SU-DHL-6 (cell line): ENCODE data around the gene NCKAP5.

Source experiments
- EZH2phosphoT487 ChIP-seq: fragments of 200-600 bp; sonication (generic), shearing (Covaris generic); conservative IDR thresholded peaks from 2 replicates; pipeline ENCODE4 v1.6.1; 2018; ENCODE audit warnings: mild to moderate bottlenecking, antibody characterized with exemption, low read length, moderate library complexity, mixed read lengths
- TF ChIP-seq, protein P1 (sequence below): fragments of 200-600 bp; sonication (generic); IDR thresholded peaks from one replicate; pipeline ENCODE4 v1.5.1; 2017; ENCODE audit warnings: antibody characterized with exemption, mild to moderate bottlenecking, low read length, moderate library complexity; ENCODE audit not compliant: insufficient read depth, poor library complexity, severe bottlenecking

DNA sequence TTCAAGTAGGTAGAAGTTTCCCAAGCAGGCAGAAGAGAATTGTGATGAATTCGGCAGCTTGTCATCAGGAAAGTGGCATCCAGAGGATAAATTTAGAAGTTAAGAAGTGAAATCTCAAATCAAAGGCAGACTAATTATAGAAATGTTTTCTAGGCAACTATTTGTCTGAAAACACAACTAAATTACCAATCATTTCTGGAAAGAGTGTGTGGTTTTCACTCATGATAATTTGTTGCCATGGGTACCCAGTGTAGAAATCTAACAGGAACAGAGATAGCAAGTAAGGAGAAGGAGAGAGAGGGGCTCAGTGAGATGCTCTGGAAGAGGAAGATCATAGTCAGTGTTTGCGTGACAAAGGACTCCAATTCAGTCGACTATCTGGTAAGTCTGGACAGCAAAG, 208.1 kb downstream of the NCKAP5 start:
- TF ChIP-seq, protein P1, sequence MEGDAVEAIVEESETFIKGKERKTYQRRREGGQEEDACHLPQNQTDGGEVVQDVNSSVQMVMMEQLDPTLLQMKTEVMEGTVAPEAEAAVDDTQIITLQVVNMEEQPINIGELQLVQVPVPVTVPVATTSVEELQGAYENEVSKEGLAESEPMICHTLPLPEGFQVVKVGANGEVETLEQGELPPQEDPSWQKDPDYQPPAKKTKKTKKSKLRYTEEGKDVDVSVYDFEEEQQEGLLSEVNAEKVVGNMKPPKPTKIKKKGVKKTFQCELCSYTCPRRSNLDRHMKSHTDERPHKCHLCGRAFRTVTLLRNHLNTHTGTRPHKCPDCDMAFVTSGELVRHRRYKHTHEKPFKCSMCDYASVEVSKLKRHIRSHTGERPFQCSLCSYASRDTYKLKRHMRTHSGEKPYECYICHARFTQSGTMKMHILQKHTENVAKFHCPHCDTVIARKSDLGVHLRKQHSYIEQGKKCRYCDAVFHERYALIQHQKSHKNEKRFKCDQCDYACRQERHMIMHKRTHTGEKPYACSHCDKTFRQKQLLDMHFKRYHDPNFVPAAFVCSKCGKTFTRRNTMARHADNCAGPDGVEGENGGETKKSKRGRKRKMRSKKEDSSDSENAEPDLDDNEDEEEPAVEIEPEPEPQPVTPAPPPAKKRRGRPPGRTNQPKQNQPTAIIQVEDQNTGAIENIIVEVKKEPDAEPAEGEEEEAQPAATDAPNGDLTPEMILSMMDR: no peak
- no peak for TF ChIP-seq EZH2phosphoT487
